Measurements from ENCODE around the gene C10orf90. TPM values are rescaled to one million over a fixed set of nuclear protein-coding genes. Genes with fewer than 3 reads are reported as not detected.
A peak's percentile ranks its signal among the peaks of the same experiment; 100 is the strongest.

C10orf90 gene
- total RNA-seq, 1 experiment from 2014 or later: not detected

GRCh38 chr10:126458466-126458865, 212.0 kb downstream of the C10orf90 start:
- no peaks in the 10 kb centered on the region for H3K9me3 ChIP-seq
- H3K4me3 ChIP-seq: no peak overlapping the region
- peak; percentile 79 for DNase-seq
- no peaks in the 10 kb centered on the region for H3K36me3 ChIP-seq
- H3K27me3 ChIP-seq: no peaks in the 10 kb centered on the region

GRCh38 chr10:126456632-126457031, 213.9 kb downstream of the C10orf90 start:
- Histone ChIP-seq H3K4me3 (no peak overlapping the region), H3K36me3 (no peaks in the 10 kb centered on the region), H3K27me3 (no peaks in the 10 kb centered on the region), H3K9me3 (no peaks in the 10 kb centered on the region)
- DNase-seq: no peak

- H3K9me3 ChIP-seq: no peaks in the 10 kb centered on the region
- H3K4me3 ChIP-seq: no peak overlapping the region
- no peak for DNase-seq
- no peaks in the 10 kb centered on the region for H3K27me3 ChIP-seq
- H3K36me3 ChIP-seq: no peaks in the 10 kb centered on the region
These were observed 214.6 kb downstream of the C10orf90 start for GRCh38 chr10:126455766-126456405.

GRCh38 chr10:126455036-126455765, 215.3 kb downstream of the C10orf90 start:
- Histone ChIP-seq H3K9me3 (no peaks in the 10 kb centered on the region), H3K4me3 (no peak overlapping the region), H3K36me3 (no peaks in the 10 kb centered on the region), H3K27me3 (no peaks in the 10 kb centered on the region)
- DNase-seq: no peak

GRCh38 chr10:126454045-126454751, 216.3 kb downstream of the C10orf90 start:
- H3K9me3 ChIP-seq: no peaks in the 10 kb centered on the region
- no peaks in the 10 kb centered on the region for H3K27me3 ChIP-seq
- H3K36me3 ChIP-seq: no peaks in the 10 kb centered on the region
- no peak overlapping the region for H3K4me3 ChIP-seq
- DNase-seq: no peak

- H3K27me3 ChIP-seq: no peaks in the 10 kb centered on the region
- no peaks in the 10 kb centered on the region for H3K9me3 ChIP-seq
- DNase-seq: no peak
- H3K4me3 ChIP-seq: no peak overlapping the region
- H3K36me3 ChIP-seq: no peaks in the 10 kb centered on the region
These were observed 218.2 kb downstream of the C10orf90 start for GRCh38 chr10:126452245-126452644.

- DNase-seq: no peak
- H3K27me3 ChIP-seq: no peaks in the 10 kb centered on the region
- H3K4me3 ChIP-seq: no peak overlapping the region
- peaks cover 8% of the 10 kb centered on the region for H3K9me3 ChIP-seq
- H3K36me3 ChIP-seq: no peaks in the 10 kb centered on the region
These were observed 222.4 kb downstream of the C10orf90 start for GRCh38 chr10:126448091-126448490.

- DNase-seq: peak; percentile 47
- H3K9me3 ChIP-seq: peaks cover 2% of the 10 kb centered on the region; the same call in 1 of the 2 replicates
- no peaks in the 10 kb centered on the region for H3K27me3 ChIP-seq
These were observed 230.6 kb downstream of the C10orf90 start for GRCh38 chr10:126439942-126440341.

GRCh38 chr10:126438407-126438783, 232.1 kb downstream of the C10orf90 start:
- H3K36me3 ChIP-seq: no peaks in the 10 kb centered on the region; the same call in 1 of the 2 replicates
- DNase-seq: no peak
- no peaks in the 10 kb centered on the region for H3K9me3 ChIP-seq
- no peak overlapping the region for H3K4me3 ChIP-seq
- H3K27me3 ChIP-seq: no peaks in the 10 kb centered on the region

More at GRCh38 chr10:126439942-126440341, 230.6 kb downstream of the C10orf90 start:
- H3K4me3 ChIP-seq: no peak overlapping the region
- H3K36me3 ChIP-seq: no peaks in the 10 kb centered on the region; the same call in 1 of the 2 replicates

GRCh38 chr10:126437635-126438406, 232.7 kb downstream of the C10orf90 start:
- no peaks in the 10 kb centered on the region for H3K27me3 ChIP-seq
- H3K4me3 ChIP-seq: no peak overlapping the region

GRCh38 chr10:126434235-126434634, 236.3 kb downstream of the C10orf90 start:
- Histone ChIP-seq H3K4me3 (no peak overlapping the region), H3K27me3 (no peaks in the 10 kb centered on the region), H3K9me3 (no peaks in the 10 kb centered on the region), H3K36me3 (no peaks in the 10 kb centered on the region)
- no peak for DNase-seq

More at GRCh38 chr10:126437635-126438406, 232.7 kb downstream of the C10orf90 start:
- no peak for DNase-seq
- H3K36me3 ChIP-seq: no peaks in the 10 kb centered on the region; the same call in 1 of the 2 replicates
- no peaks in the 10 kb centered on the region for H3K9me3 ChIP-seq

- H3K4me3 ChIP-seq: no peak overlapping the region
- no peaks in the 10 kb centered on the region for H3K27me3 ChIP-seq
- no peaks in the 10 kb centered on the region for H3K36me3 ChIP-seq
- DNase-seq: no peak
- no peaks in the 10 kb centered on the region for H3K9me3 ChIP-seq
These were observed 237.1 kb downstream of the C10orf90 start for GRCh38 chr10:126433351-126433750.

GRCh38 chr10:126432507-126432906, 238.0 kb downstream of the C10orf90 start:
- Histone ChIP-seq H3K27me3 (no peaks in the 10 kb centered on the region), H3K4me3 (no peak overlapping the region), H3K36me3 (no peaks in the 10 kb centered on the region), H3K9me3 (no peaks in the 10 kb centered on the region)
- DNase-seq: no peak

GRCh38 chr10:126431816-126432215, 238.7 kb downstream of the C10orf90 start:
- H3K36me3 ChIP-seq: no peaks in the 10 kb centered on the region
- H3K9me3 ChIP-seq: no peaks in the 10 kb centered on the region
- DNase-seq: no peak
- H3K4me3 ChIP-seq: no peak overlapping the region
- H3K27me3 ChIP-seq: no peaks in the 10 kb centered on the region

- no peak overlapping the region for H3K4me3 ChIP-seq
- no peaks in the 10 kb centered on the region for H3K9me3 ChIP-seq
- no peak for DNase-seq
- no peaks in the 10 kb centered on the region for H3K27me3 ChIP-seq
- H3K36me3 ChIP-seq: no peaks in the 10 kb centered on the region
These were observed 240.0 kb downstream of the C10orf90 start for GRCh38 chr10:126430512-126430911.

- DNase-seq: no peak
- H3K9me3 ChIP-seq: peaks cover 8% of the 10 kb centered on the region
- H3K27me3 ChIP-seq: no peaks in the 10 kb centered on the region
- H3K4me3 ChIP-seq: no peak overlapping the region
- H3K36me3 ChIP-seq: no peaks in the 10 kb centered on the region
These were observed 241.2 kb downstream of the C10orf90 start for GRCh38 chr10:126429275-126429674.
